ENCODE results near the gene MED12. TPM values are rescaled to one million over a fixed set of nuclear protein-coding genes. Genes with fewer than 3 reads are reported as not detected.

Gene MED12
- total RNA-seq, 1 donor from 2014 or later, result 33.8 TPM

DNA sequence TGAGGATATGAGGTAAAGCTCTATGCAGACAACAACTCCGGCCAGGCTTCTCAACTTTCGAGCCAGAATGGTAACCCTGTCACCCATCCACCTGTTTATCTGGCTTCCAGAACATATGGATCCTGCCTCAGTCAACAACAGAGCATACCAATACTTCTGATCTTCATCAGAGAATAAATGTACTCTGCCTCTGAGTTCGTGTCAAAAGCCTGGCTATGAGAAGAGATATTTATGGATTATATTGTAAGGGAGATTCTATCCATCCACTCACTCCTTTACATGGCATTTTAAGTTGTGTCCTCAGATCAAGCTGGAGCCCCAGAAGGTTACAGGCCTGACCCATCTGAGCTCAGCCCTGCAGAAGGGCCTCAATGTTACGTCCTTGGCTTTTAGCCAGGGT, 32.5 kb upstream of the MED12 start:
- Mint-ChIP-seq H3K4me1 (ENCODE audit: low read depth, unreplicated experiment) (peaks cover 4% of the 10 kb centered on the region), H3K27me3 (ENCODE audit: low read depth, unreplicated experiment) (no peaks in the 10 kb centered on the region), H3K27ac (ENCODE audit: unreplicated experiment) (no peak overlapping the region), H3K9me3 (ENCODE audit: unreplicated experiment) (no peaks in the 10 kb centered on the region), H3K36me3 (ENCODE audit: low read depth, unreplicated experiment) (no peaks in the 10 kb centered on the region), H3K4me3 (ENCODE audit: unreplicated experiment) (no peak overlapping the region)
- Histone ChIP-seq H2AFZ (ENCODE audit: low read depth, low read length) (no peak overlapping the region), H3K79me2 (ENCODE audit: insufficient read depth, low read length) (no peaks in the 10 kb centered on the region), H4K20me1 (ENCODE audit: insufficient read depth, low read length) (no peaks in the 10 kb centered on the region), H3K27me3 (ENCODE audit: insufficient read depth, low read length) (no peaks in the 10 kb centered on the region), H3K9me3 (ENCODE audit: insufficient read depth, low read depth, low read length) (no peaks in the 10 kb centered on the region), H3K9ac (ENCODE audit: low read length) (no peak overlapping the region), H3K4me1 (ENCODE audit: insufficient read depth, low read length) (no peaks in the 10 kb centered on the region), H3K27ac (ENCODE audit: low read depth, low read length) (no peak overlapping the region), H3K36me3 (ENCODE audit: insufficient read depth, low read length) (no peaks in the 10 kb centered on the region), H3K4me3 (ENCODE audit: insufficient read depth, low read depth, low read length) (no peak overlapping the region), H3K4me2 (ENCODE audit: low read length) (no peak overlapping the region)
- DNase-seq (ENCODE audit: low read depth) (no peak), FAIRE-seq (no peak)
- TF ChIP-seq, protein P1, sequence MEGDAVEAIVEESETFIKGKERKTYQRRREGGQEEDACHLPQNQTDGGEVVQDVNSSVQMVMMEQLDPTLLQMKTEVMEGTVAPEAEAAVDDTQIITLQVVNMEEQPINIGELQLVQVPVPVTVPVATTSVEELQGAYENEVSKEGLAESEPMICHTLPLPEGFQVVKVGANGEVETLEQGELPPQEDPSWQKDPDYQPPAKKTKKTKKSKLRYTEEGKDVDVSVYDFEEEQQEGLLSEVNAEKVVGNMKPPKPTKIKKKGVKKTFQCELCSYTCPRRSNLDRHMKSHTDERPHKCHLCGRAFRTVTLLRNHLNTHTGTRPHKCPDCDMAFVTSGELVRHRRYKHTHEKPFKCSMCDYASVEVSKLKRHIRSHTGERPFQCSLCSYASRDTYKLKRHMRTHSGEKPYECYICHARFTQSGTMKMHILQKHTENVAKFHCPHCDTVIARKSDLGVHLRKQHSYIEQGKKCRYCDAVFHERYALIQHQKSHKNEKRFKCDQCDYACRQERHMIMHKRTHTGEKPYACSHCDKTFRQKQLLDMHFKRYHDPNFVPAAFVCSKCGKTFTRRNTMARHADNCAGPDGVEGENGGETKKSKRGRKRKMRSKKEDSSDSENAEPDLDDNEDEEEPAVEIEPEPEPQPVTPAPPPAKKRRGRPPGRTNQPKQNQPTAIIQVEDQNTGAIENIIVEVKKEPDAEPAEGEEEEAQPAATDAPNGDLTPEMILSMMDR (IDR thresholded peaks at IDR 0.05; ENCODE audit: insufficient read depth, low read depth, low read length), result no peak
- TF ChIP-seq EZH2 (IDR thresholded peaks at IDR 0.05; ENCODE audit: insufficient read depth, low read length), result no peak

DNA sequence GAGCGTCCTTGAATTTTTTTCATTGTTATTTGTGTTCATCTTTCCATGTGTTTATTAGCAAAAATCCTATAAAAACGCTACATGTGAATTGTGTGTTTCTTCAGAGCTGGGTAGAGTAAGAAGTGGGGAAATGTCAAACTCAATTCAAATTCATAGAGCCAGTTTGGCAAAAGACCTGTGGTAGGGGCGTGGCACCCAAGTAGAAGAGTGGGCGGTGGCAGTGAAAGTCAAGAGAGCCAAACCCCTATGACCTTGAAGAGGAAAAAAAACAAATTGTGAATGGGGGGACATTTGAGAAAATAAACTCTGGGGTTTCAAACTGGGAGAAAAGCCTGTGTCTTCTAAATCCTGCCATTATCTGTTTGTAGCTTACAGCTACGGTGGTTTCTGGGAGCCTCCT, 27.1 kb upstream of the MED12 start:
- H3K27me3 Mint-ChIP-seq (ENCODE audit: low read depth, unreplicated experiment), result no peaks in the 10 kb centered on the region
- peaks cover 3% of the 10 kb centered on the region for H3K4me1 Mint-ChIP-seq (ENCODE audit: low read depth, unreplicated experiment)
- Histone ChIP-seq H3K27ac (ENCODE audit: low read depth, low read length) (no peak overlapping the region), H3K4me2 (ENCODE audit: low read length) (no peak overlapping the region), H3K9ac (ENCODE audit: low read length) (no peak overlapping the region), H3K4me3 (ENCODE audit: insufficient read depth, low read depth, low read length) (no peak overlapping the region), H2AFZ (ENCODE audit: low read depth, low read length) (no peak overlapping the region), H3K79me2 (ENCODE audit: insufficient read depth, low read length) (no peaks in the 10 kb centered on the region), H3K9me3 (ENCODE audit: insufficient read depth, low read depth, low read length) (no peaks in the 10 kb centered on the region), H3K4me1 (ENCODE audit: insufficient read depth, low read length) (peaks cover 3% of the 10 kb centered on the region), H4K20me1 (ENCODE audit: insufficient read depth, low read length) (no peaks in the 10 kb centered on the region), H3K27me3 (ENCODE audit: insufficient read depth, low read length) (no peaks in the 10 kb centered on the region), H3K36me3 (ENCODE audit: insufficient read depth, low read length) (no peaks in the 10 kb centered on the region)
- no peaks in the 10 kb centered on the region for H3K36me3 Mint-ChIP-seq (ENCODE audit: low read depth, unreplicated experiment)
- no peaks in the 10 kb centered on the region for H3K9me3 Mint-ChIP-seq (ENCODE audit: unreplicated experiment)
- no peak overlapping the region for H3K27ac Mint-ChIP-seq (ENCODE audit: unreplicated experiment)
- DNase-seq (ENCODE audit: low read depth) (no peak), FAIRE-seq (peak; percentile 50)
- no peak overlapping the region for H3K4me3 Mint-ChIP-seq (ENCODE audit: unreplicated experiment)
- TF ChIP-seq EZH2 (IDR thresholded peaks at IDR 0.05; ENCODE audit: insufficient read depth, low read length), result no peak
- TF ChIP-seq, protein P1 (IDR thresholded peaks at IDR 0.05; ENCODE audit: insufficient read depth, low read depth, low read length), result no peak

DNA sequence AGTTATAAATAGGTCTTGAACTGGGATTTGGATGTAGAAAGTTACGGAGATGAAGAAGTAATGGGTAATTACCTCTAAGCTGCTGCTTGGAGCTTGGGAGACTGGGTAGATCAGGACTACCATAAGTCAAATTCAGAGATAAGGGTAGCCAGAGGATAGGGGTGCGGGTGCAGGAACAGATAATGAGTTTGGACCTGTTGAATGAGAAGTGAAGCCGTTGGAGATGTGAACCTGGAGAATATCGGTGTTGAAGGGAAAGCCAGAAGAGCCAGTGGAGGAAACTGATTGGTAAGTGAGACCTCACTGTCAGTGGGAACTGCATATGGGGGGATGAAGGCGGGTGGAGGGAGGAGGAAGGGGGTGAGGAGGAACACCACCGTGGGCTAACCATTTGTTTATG, 23.4 kb upstream of the MED12 start:
- peak overlapping the region; percentile 81 for H2AFZ ChIP-seq (ENCODE audit: low read depth, low read length)
- H3K4me1 ChIP-seq (ENCODE audit: insufficient read depth, low read length), result peaks cover 3% of the 10 kb centered on the region
- no peak overlapping the region for H3K27ac ChIP-seq (ENCODE audit: low read depth, low read length)
- peak overlapping the region; percentile 78 for H3K9ac ChIP-seq (ENCODE audit: low read length)
- no peaks in the 10 kb centered on the region for H3K27me3 ChIP-seq (ENCODE audit: insufficient read depth, low read length)
- peak overlapping the region; percentile 87 for H3K4me3 Mint-ChIP-seq (ENCODE audit: unreplicated experiment)
- no peak for FAIRE-seq
- DNase-seq (ENCODE audit: low read depth), result no peak
- no peaks in the 10 kb centered on the region for H3K36me3 Mint-ChIP-seq (ENCODE audit: low read depth, unreplicated experiment)
- peak overlapping the region; percentile 87 for H3K4me2 ChIP-seq (ENCODE audit: low read length)
- no peaks in the 10 kb centered on the region for H3K9me3 Mint-ChIP-seq (ENCODE audit: unreplicated experiment)
- H3K9me3 ChIP-seq (ENCODE audit: insufficient read depth, low read depth, low read length), result no peaks in the 10 kb centered on the region
- H3K36me3 ChIP-seq (ENCODE audit: insufficient read depth, low read length), result no peaks in the 10 kb centered on the region
- H3K27ac Mint-ChIP-seq (ENCODE audit: unreplicated experiment), result no peak overlapping the region
- no peak for TF ChIP-seq EZH2 (IDR thresholded peaks at IDR 0.05; ENCODE audit: insufficient read depth, low read length)
- TF ChIP-seq, protein P1 (IDR thresholded peaks at IDR 0.05; ENCODE audit: insufficient read depth, low read depth, low read length), result no peak
- peak overlapping the region; percentile 68 for H3K4me3 ChIP-seq (ENCODE audit: insufficient read depth, low read depth, low read length)
- peaks cover 7% of the 10 kb centered on the region for H3K4me1 Mint-ChIP-seq (ENCODE audit: low read depth, unreplicated experiment)
- no peaks in the 10 kb centered on the region for H4K20me1 ChIP-seq (ENCODE audit: insufficient read depth, low read length)
- no peaks in the 10 kb centered on the region for H3K79me2 ChIP-seq (ENCODE audit: insufficient read depth, low read length)
- H3K27me3 Mint-ChIP-seq (ENCODE audit: low read depth, unreplicated experiment), result no peaks in the 10 kb centered on the region

Measured in astrocyte (in vitro differentiated cells and primary cell).